HEK293 (cell line): ENCODE data around the gene PPP6C.

Source experiments
- EGR2 ChIP-seq: fragments of 450-650 bp; formaldehyde crosslinking; IDR thresholded peaks from 2 replicates; pipeline ENCODE4 v1.5.1; 2016; ENCODE audit warnings: low read depth, missing biosample characterization, missing genetic modification characterization
- SCRT1 ChIP-seq: fragments of 450-650 bp; formaldehyde crosslinking; IDR thresholded peaks from 2 replicates; pipeline ENCODE4 v1.5.1; 2016; ENCODE audit warnings: missing biosample characterization, missing genetic modification characterization, borderline replicate concordance
- ZBTB17 ChIP-seq: fragments of 450-650 bp; formaldehyde crosslinking; IDR thresholded peaks from 2 replicates; pipeline ENCODE4 v1.5.1; 2016; ENCODE audit warnings: missing biosample characterization, missing genetic modification characterization
- ZIC2 ChIP-seq: fragments of 450-650 bp; formaldehyde crosslinking; IDR thresholded peaks from 2 replicates; pipeline ENCODE4 v1.5.1; 2016; ENCODE audit warnings: missing biosample characterization, missing genetic modification characterization
- ZNF114 ChIP-seq: fragments of 450-650 bp; formaldehyde crosslinking; IDR thresholded peaks from 2 replicates; pipeline ENCODE4 v1.5.0; 2017; ENCODE audit warnings: missing biosample characterization, missing genetic modification characterization
- ZNF248 ChIP-seq: fragments of 450-650 bp; formaldehyde crosslinking; IDR thresholded peaks from 2 replicates; pipeline ENCODE4 v1.5.1; 2017; ENCODE audit warnings: missing biosample characterization, missing genetic modification characterization
- ZNF274 ChIP-seq, 2 experiments: fragments of 200-500 bp in 1 of 2; fragments of 450-650 bp in 1 of 2; sonication (Bioruptor generic) in 1 of 2; formaldehyde crosslinking in 1 of 2; IDR thresholded peaks; 2 replicates each; pipeline versions ENCODE4 v1.5.1 to v1.6.1; 2014 to 2016; ENCODE audit warnings: borderline replicate concordance in 1 of 2, inconsistent platforms in 1 of 2, low read length in 1 of 2, missing biosample characterization in 1 of 2, missing genetic modification characterization in 1 of 2
- ZNF354C ChIP-seq: fragments of 450-650 bp; formaldehyde crosslinking; IDR thresholded peaks from 2 replicates; pipeline ENCODE4 v1.5.1; 2016; ENCODE audit warnings: missing biosample characterization, missing genetic modification characterization, low read depth, borderline replicate concordance
- ZNF423 ChIP-seq: fragments of 450-650 bp; formaldehyde crosslinking; IDR thresholded peaks from 2 replicates; pipeline ENCODE4 v1.5.1; 2016; ENCODE audit warnings: missing biosample characterization, missing genetic modification characterization
- ZNF48 ChIP-seq: fragments of 450-650 bp; formaldehyde crosslinking; IDR thresholded peaks from 2 replicates; pipeline ENCODE4 v1.5.1; 2016; ENCODE audit warnings: missing biosample characterization, missing genetic modification characterization
- ZNF510 ChIP-seq: fragments of 450-650 bp; formaldehyde crosslinking; IDR thresholded peaks from 2 replicates; pipeline ENCODE4 v1.5.1; 2018; ENCODE audit warnings: mild to moderate bottlenecking, missing genetic modification characterization, missing biosample characterization; ENCODE audit not compliant: insufficient replicate concordance
- ZNF555 ChIP-seq: fragments of 450-650 bp; formaldehyde crosslinking; conservative IDR thresholded peaks from 2 replicates; pipeline ENCODE4 v1.5.1; 2017; ENCODE audit warnings: missing biosample characterization, mild to moderate bottlenecking, missing genetic modification characterization, inconsistent platforms
- ZNF571 ChIP-seq: fragments of 450-650 bp; formaldehyde crosslinking; IDR thresholded peaks from 2 replicates; pipeline ENCODE4 v1.5.0; 2017; ENCODE audit warnings: missing biosample characterization, missing genetic modification characterization
- ZNF621 ChIP-seq: fragments of 450-650 bp; formaldehyde crosslinking; IDR thresholded peaks from 2 replicates; pipeline ENCODE4 v1.5.1; 2017; ENCODE audit warnings: missing biosample characterization, missing genetic modification characterization
- ZNF624 ChIP-seq: fragments of 450-650 bp; formaldehyde crosslinking; IDR thresholded peaks from 2 replicates; pipeline ENCODE4 v1.5.1; 2017; ENCODE audit warnings: missing biosample characterization, missing genetic modification characterization
- ZNF658 ChIP-seq: fragments of 450-650 bp; formaldehyde crosslinking; IDR thresholded peaks from 2 replicates; pipeline ENCODE4; 2016; ENCODE audit warnings: missing biosample characterization, missing genetic modification characterization
- ZNF747 ChIP-seq: fragments of 450-650 bp; formaldehyde crosslinking; IDR thresholded peaks from 2 replicates; pipeline ENCODE4 v1.5.1; 2016; ENCODE audit warnings: missing biosample characterization, missing genetic modification characterization
- ZNF837 ChIP-seq: fragments of 450-650 bp; formaldehyde crosslinking; IDR thresholded peaks from 2 replicates; pipeline ENCODE4 v1.5.1; 2016; ENCODE audit warnings: missing biosample characterization, missing genetic modification characterization
- ZSCAN16 ChIP-seq: fragments of 450-650 bp; formaldehyde crosslinking; IDR thresholded peaks from 2 replicates; pipeline ENCODE4 v1.5.1; 2016; ENCODE audit warnings: missing biosample characterization, missing genetic modification characterization
- TF ChIP-seq, protein P1 (sequence below): fragments of 450-650 bp; formaldehyde crosslinking; IDR thresholded peaks from 2 replicates; pipeline ENCODE4 v1.5.1; 2016; ENCODE audit warnings: missing biosample characterization, missing genetic modification characterization
- TF ChIP-seq, protein P2 (sequence below): fragments of 450-650 bp; formaldehyde crosslinking; IDR thresholded peaks from 2 replicates; pipeline ENCODE4 v1.5.1; 2016; ENCODE audit warnings: missing biosample characterization, missing genetic modification characterization
- TF ChIP-seq, protein P3 (sequence below): fragments of 450-650 bp; formaldehyde crosslinking; IDR thresholded peaks from 2 replicates; pipeline ENCODE4 v1.5.1; 2016; ENCODE audit warnings: missing biosample characterization, missing genetic modification characterization
- TF ChIP-seq, protein P4 (sequence below): fragments of 450-650 bp; formaldehyde crosslinking; IDR thresholded peaks from 2 replicates; pipeline ENCODE4 v1.5.1; 2016; ENCODE audit warnings: missing biosample characterization, missing genetic modification characterization

PPP6C gene

DNA sequence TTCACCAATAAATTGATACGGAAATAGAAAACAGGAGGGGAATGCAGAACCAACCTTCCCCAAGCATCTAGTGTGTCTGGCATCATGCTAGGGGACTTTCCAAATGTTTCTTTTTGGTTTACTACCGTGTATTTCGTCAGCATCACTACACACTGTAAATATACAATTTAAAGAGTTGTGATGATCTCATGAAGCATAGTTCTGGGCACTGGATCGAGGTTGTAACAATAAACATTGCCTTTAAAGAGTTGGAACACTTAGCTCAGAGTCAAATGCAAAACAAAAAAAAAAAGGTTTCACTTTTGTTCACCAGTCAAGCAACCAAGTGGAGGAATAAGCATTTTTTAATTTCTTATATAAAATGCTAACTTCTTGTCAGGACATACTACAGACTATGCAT, 43.4 kb downstream of the PPP6C start (continued):
- TF ChIP-seq ZNF555 (tag by site-specific recombination) (no peak), EGR2 (no peak), ZNF658 (no peak), ZNF747 (no peak), ZIC2 (tag by site-specific recombination) (no peak), ZNF837 (no peak), ZNF354C (tag by site-specific recombination) (no peak), ZSCAN16 (tag by site-specific recombination) (no peak), ZNF624 (tag by site-specific recombination) (no peak), ZNF114 (tag by site-specific recombination) (no peak), ZNF571 (tag by site-specific recombination) (no peak), ZBTB17 (tag by site-specific recombination) (peak; percentile 40; the same call in 1 of the 2 replicates), ZNF248 (tag by site-specific recombination) (no peak), ZNF621 (no peak), SCRT1 (tag by site-specific recombination) (no peak), ZNF48 (tag by site-specific recombination) (no peak), ZNF510 (tag by site-specific recombination) (no peak), ZNF423 (tag by site-specific recombination) (no peak), ZNF274 (IDR thresholded peaks at IDR 0.05; ENCODE audit: low read length) (no peak), ZNF274 (tag by site-specific recombination; IDR thresholded peaks at IDR 0.05; ENCODE audit: borderline replicate concordance) (no peak)
- TF ChIP-seq, protein P1, sequence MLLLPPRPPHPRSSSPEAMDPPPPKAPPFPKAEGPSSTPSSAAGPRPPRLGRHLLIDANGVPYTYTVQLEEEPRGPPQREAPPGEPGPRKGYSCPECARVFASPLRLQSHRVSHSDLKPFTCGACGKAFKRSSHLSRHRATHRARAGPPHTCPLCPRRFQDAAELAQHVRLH (tag by site-specific recombination) = no peak
- TF ChIP-seq, protein P2, sequence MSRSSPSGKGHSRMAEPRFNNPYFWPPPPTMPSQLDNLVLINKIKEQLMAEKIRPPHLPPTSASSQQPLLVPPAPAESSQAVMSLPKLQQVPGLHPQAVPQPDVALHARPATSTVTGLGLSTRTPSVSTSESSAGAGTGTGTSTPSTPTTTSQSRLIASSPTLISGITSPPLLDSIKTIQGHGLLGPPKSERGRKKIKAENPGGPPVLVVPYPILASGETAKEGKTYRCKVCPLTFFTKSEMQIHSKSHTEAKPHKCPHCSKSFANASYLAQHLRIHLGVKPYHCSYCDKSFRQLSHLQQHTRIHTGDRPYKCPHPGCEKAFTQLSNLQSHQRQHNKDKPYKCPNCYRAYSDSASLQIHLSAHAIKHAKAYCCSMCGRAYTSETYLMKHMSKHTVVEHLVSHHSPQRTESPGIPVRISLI (tag by site-specific recombination) = 0 out of 2 replicates have a peak, but pooled peaks have one; percentile 14
- TF ChIP-seq, protein P3, sequence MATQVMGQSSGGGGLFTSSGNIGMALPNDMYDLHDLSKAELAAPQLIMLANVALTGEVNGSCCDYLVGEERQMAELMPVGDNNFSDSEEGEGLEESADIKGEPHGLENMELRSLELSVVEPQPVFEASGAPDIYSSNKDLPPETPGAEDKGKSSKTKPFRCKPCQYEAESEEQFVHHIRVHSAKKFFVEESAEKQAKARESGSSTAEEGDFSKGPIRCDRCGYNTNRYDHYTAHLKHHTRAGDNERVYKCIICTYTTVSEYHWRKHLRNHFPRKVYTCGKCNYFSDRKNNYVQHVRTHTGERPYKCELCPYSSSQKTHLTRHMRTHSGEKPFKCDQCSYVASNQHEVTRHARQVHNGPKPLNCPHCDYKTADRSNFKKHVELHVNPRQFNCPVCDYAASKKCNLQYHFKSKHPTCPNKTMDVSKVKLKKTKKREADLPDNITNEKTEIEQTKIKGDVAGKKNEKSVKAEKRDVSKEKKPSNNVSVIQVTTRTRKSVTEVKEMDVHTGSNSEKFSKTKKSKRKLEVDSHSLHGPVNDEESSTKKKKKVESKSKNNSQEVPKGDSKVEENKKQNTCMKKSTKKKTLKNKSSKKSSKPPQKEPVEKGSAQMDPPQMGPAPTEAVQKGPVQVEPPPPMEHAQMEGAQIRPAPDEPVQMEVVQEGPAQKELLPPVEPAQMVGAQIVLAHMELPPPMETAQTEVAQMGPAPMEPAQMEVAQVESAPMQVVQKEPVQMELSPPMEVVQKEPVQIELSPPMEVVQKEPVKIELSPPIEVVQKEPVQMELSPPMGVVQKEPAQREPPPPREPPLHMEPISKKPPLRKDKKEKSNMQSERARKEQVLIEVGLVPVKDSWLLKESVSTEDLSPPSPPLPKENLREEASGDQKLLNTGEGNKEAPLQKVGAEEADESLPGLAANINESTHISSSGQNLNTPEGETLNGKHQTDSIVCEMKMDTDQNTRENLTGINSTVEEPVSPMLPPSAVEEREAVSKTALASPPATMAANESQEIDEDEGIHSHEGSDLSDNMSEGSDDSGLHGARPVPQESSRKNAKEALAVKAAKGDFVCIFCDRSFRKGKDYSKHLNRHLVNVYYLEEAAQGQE (tag by site-specific recombination) = no peak
- TF ChIP-seq, protein P4, sequence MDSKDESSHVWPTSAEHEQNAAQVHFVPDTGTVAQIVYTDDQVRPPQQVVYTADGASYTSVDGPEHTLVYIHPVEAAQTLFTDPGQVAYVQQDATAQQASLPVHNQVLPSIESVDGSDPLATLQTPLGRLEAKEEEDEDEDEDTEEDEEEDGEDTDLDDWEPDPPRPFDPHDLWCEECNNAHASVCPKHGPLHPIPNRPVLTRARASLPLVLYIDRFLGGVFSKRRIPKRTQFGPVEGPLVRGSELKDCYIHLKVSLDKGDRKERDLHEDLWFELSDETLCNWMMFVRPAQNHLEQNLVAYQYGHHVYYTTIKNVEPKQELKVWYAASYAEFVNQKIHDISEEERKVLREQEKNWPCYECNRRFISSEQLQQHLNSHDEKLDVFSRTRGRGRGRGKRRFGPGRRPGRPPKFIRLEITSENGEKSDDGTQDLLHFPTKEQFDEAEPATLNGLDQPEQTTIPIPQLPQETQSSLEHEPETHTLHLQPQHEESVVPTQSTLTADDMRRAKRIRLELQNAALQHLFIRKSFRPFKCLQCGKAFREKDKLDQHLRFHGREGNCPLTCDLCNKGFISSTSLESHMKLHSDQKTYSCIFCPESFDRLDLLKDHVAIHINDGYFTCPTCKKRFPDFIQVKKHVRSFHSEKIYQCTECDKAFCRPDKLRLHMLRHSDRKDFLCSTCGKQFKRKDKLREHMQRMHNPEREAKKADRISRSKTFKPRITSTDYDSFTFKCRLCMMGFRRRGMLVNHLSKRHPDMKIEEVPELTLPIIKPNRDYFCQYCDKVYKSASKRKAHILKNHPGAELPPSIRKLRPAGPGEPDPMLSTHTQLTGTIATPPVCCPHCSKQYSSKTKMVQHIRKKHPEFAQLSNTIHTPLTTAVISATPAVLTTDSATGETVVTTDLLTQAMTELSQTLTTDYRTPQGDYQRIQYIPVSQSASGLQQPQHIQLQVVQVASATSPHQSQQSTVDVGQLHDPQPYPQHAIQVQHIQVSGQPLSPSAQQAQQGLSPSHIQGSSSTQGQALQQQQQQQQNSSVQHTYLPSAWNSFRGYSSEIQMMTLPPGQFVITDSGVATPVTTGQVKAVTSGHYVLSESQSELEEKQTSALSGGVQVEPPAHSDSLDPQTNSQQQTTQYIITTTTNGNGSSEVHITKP (tag by site-specific recombination) = no peak
